ENCODE data around the gene FAM120B.
"Not testable (repeated sequence)": the region's sequence is repeated elsewhere in the genome, so short reads cannot be mapped to it uniquely, and the experiment has no call there.

Gene FAM120B

GRCh38 chr6:170297576-170298330 lies 8.8 kb upstream of the FAM120B start:
- no peak for DNase-seq (ENCODE audit: low spot score)

- no peak for DNase-seq (ENCODE audit: low spot score)
Measured at GRCh38 chr6:170298688-170299087, 7.9 kb upstream of the FAM120B start.

- DNase-seq (ENCODE audit: low spot score) = no peak
Measured at GRCh38 chr6:170301184-170301583, 5.4 kb upstream of the FAM120B start.

- no peak for DNase-seq (ENCODE audit: low spot score)
Measured at GRCh38 chr6:170305805-170306323, 694 bp upstream of the FAM120B start.

DNA sequence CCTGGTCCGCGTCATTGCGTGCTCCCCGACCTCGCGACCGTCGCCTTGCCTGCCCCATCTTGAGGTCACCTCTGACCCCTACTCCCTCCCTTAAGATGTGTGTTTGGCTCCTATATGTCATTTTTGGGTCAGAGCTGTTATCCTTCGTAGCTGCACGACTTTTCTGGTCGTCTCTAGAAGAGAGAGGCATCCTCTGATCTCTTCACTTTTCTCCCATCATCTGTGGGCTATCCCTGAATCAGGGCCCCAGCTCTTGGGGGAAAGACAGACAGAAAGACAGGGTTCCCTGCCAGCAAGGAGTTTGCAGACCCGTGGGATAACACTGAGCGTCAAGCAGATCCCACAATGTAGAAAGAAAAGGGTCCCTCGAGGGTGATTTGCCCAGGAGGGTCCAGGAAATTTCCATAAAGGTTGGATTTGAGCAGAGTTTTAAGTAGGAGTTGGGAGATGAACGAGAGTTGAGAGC lies 555 bp downstream of the FAM120B start:
- DNase-seq (ENCODE audit: low spot score) = no peak

- DNase-seq (ENCODE audit: low spot score) = no peak
Measured at GRCh38 chr6:170308761-170309160, 2.2 kb downstream of the FAM120B start.

- no peak for DNase-seq (ENCODE audit: low spot score)
Measured at GRCh38 chr6:170311696-170312095, 5.1 kb downstream of the FAM120B start.

DNA sequence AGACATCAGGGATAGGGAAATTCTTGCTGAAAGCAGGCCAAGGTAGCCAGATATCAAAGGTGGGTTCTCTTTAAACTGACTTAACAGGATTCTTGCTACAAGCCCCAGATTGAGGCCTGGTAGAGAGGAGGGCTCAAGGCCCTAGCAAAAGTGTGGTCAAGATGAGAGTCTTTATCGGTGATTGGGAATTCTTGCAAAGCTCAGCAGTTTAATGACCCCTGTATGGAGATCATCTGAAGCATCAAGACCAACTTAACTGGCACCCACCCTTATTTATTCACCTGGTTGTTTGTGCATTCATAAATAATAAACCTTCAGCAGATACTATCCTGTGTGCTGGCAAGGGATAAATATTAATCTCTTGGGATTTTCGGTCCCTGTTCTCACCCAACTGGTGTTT lies 6.3 kb downstream of the FAM120B start:
- DNase-seq (ENCODE audit: low spot score) = no peak

DNA sequence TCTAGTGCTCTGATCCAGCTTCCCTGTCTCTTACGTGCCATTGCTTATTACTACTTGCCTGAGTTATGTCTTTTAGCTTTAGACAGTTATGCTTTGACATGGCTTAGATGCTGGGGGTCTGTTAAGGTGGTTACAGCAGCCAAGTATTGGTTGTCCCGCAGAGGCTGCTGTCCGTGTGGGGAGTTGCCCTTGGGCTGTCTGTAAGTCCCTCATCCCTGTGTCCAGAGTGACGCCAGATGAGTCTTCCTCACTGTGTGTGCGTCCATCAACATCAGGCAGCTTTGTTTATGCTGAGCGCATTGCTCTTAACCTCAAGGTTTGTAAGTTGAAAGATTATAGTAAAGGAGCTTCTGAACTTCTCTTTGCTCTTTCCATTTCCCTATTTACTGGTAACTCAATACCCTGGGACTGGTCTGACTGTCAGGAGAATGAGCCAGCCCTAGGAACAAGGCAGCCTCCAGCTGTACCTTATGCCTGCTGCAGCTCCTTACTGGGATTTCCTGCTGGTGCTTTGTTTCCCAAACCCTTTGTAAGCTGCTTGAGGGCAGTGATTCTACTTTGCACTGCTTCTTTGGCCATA lies 7.2 kb downstream of the FAM120B start:
- peak; percentile 39 for DNase-seq (ENCODE audit: low spot score)

GRCh38 chr6:170314983-170315382 lies 8.4 kb downstream of the FAM120B start:
- no peak for DNase-seq (ENCODE audit: low spot score)

DNA sequence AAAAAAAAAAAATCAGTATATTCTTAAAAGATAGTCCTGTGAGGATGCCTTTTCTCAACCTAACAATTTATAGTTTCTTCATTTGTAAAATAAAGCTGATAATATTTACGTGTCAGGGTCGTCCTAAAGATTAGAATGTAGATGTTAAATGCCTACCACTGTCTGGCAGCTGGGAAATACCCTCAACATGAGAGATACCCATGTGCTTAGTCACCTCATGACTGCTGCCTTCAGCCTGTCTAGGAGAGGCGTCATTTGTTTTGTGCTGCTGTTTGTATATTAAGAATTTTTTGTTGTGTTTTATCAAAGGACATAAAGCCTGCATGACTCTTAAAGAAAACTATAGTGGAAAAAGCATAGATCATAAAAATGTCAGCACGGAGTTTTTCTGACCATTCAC lies 9.5 kb downstream of the FAM120B start:
- DNase-seq (ENCODE audit: low spot score) = no peak

DNA sequence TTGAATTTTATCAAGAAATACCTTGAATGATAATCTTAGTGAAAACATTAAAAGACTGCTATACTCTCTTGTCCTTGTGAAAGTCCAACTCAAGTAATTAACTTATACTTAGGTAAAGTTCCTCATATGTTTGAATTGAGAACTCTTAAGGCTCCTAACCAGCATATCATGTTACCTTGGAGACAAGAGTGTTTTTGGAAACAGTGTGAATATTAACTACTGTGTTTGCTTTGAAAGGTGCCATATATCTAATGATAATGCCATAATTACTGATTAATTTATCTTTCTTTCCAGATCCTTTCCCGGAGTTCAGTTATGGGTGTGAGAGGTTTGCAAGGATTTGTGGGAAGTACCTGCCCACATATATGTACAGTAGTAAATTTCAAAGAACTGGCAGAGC lies 10.5 kb downstream of the FAM120B start:
- no peak for DNase-seq (ENCODE audit: low spot score)

DNA sequence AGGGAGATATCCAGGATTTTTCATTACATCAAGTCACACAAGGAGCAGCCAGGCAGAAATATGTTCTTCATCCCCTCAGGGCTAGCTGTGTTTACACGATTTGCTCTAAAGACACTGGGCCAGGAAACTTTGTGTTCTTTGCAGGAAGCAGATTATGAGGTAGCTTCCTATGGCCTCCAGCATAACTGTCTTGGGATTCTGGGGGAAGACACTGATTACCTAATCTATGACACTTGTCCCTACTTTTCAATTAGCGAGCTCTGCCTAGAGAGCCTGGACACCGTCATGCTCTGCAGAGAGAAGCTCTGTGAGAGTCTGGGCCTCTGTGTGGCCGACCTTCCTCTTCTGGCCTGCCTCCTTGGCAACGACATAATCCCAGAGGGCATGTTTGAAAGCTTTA lies 11.2 kb downstream of the FAM120B start:
- DNase-seq (ENCODE audit: low spot score) = no peak

DNA sequence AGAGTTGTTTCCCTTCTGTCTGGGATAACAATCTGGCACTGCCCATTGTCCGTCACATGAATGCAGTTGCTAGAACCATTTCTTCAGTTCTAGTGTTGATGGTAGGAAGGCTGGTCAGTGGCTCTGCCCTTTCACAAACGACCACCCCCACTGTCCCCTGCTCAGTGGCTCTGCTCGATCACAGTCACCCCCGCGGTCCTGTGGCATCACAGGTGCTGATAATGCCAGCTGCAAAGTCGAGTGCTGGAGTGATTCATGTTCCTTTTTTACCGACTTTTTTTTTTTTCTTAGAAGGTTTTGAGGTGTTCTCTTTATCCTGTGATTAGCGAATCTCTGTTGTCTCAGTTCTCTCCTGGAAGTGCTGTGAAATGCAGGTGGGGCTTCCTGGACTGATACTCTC lies 22.8 kb downstream of the FAM120B start:
- no peak for DNase-seq (ENCODE audit: low spot score)

- DNase-seq (ENCODE audit: low spot score) = not testable (repeated sequence)
Measured at GRCh38 chr6:170335199-170335598, 28.6 kb downstream of the FAM120B start.

DNA sequence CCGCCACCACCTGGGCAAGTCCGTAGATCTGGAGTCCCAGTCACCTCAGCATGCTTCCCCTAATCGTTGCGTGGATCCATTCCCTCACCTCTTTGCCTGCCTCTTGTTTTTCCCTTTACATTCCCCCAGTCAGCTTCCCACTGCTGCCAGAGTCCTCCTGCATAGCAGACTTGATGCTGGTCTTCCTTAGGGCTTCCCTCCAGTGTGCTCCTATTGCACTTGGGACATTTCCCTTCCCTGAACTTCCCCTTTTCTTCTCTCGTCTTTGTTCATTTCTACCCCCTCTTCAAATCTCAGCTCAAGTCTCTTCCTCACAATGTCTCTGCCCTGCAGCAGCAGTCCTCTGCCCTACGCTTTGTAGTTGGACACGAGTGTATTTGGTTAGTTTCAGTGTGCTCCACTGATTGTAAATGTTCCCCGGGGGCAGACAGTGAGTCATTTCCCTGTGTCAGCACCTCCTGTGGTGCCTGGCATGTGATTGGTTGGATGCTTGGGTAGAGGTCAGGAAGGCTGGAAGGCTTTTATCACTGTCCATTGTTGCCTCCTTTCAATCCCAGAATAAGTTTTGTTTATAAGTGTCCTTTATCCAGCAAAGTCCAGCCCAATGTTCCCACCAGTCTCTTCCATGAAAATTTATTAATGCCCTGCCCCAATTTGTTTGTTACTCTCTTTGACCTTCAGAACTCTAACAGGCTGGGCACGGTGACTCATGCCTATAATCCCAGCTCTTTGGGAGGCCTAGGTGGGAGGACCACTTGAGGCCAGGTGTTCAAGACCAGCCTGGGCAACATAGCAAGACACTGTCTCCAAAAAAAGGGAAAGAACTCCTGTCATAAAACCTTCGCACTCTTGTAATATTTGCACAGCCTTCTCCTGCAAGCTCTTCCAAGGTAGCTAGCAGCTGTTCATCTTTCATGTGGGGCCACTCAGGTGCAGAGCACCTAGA lies 38.3 kb downstream of the FAM120B start:
- peak; percentile 60 for DNase-seq (ENCODE audit: low spot score)

- no peak for DNase-seq (ENCODE audit: low spot score)
Measured at GRCh38 chr6:170345662-170346061, 39.1 kb downstream of the FAM120B start.

GRCh38 chr6:170346649-170347048 lies 40.1 kb downstream of the FAM120B start:
- no peak for DNase-seq (ENCODE audit: low spot score)

DNA sequence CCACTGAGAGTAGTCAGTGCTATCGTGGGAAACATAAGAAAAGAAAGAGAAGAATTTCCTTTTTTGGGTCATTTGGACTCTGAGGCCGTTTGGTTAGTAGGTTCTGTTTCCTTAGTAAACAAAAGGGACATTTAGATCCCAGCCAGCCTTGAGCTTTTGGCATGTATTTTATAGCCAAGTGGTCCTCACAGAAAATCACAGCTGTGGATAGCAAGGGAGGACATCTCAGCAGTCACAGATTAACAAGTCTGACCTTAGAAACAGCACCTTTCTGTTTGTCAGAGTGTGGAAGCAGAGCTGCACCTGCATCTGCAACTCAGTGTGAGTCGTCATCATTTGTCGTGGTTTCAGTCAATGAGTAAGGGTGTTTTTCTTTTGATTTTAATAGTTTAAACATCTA lies 40.5 kb downstream of the FAM120B start:
- DNase-seq (ENCODE audit: low spot score) = no peak

GRCh38 chr6:170347975-170348374 lies 41.4 kb downstream of the FAM120B start:
- DNase-seq (ENCODE audit: low spot score) = no peak

- not testable (repeated sequence) for DNase-seq (ENCODE audit: low spot score)
Measured at GRCh38 chr6:170351456-170351855, 44.9 kb downstream of the FAM120B start.

GRCh38 chr6:170355190-170355589 lies 48.6 kb downstream of the FAM120B start:
- DNase-seq (ENCODE audit: low spot score) = not testable (repeated sequence)

All from iPS-NIHi11 (cell line).